SH-SY5Y (cell line): ENCODE results near the gene PPP2R5C.

Experiments
- GATA2 ChIP-seq: IDR thresholded peaks from 2 replicates; pipeline ENCODE4 v1.6.1; 2011; ENCODE audit warnings: mild to moderate bottlenecking, low read depth, low read length
- GATA3 ChIP-seq: IDR thresholded peaks from 2 replicates; pipeline ENCODE4 v1.6.1; 2011; ENCODE audit warnings: low read depth, mild to moderate bottlenecking, low read length, moderate library complexity

- TF ChIP-seq GATA3 (no peak), GATA2 (no peak)
These were observed 92.0 kb downstream of the PPP2R5C start for GRCh38 chr14:101853455-101854018.
